Liver (tissue), 9 donors: Measurements from ENCODE around the gene PIEZO2. TPM values are rescaled to one million over a fixed set of nuclear protein-coding genes. Genes with fewer than 3 reads are reported as not detected.

Experiments
- DNase-seq: peaks from one replicate; pipeline ENCODE4 v3.0.0-alpha.2; 2017; ENCODE audit warnings: low spot score
- H3K27ac ChIP-seq, 2 donors: one replicate each; pipeline ENCODE4 v1.7.0; 2013; ENCODE audit warnings: inconsistent platforms in 2 of 2, low read length in 2 of 2, control low read depth in 1 of 2, low read depth in 1 of 2, mild to moderate bottlenecking in 1 of 2
- H3K27me3 ChIP-seq, 4 donors: one replicate each; pipeline versions ENCODE4 v1.6.1 to v1.7.0; 2013; ENCODE audit warnings: low read length in 3 of 4, inconsistent platforms in 1 of 4, mild to moderate bottlenecking in 1 of 4, moderate library complexity in 1 of 4; ENCODE audit not compliant: control insufficient read depth in 4 of 4, insufficient read depth in 4 of 4
- H3K36me3 ChIP-seq, 4 donors: one replicate each; pipeline versions ENCODE4 v1.6.1 to v1.7.0; 2013; ENCODE audit warnings: low read length in 3 of 4, mild to moderate bottlenecking in 3 of 4, low read depth in 1 of 4, moderate library complexity in 1 of 4; ENCODE audit not compliant: control insufficient read depth in 4 of 4, insufficient read depth in 3 of 4
- H3K4me1 ChIP-seq, 4 donors: one replicate each; pipeline versions ENCODE4 v1.6.1 to v1.7.0; 2013; ENCODE audit warnings: low read length in 3 of 4, mild to moderate bottlenecking in 3 of 4, moderate library complexity in 1 of 4; ENCODE audit not compliant: control insufficient read depth in 4 of 4, insufficient read depth in 4 of 4
- H3K4me3 ChIP-seq, 3 donors: one replicate each; pipeline versions ENCODE4 v1.6.1 to v1.7.0; 2013; ENCODE audit warnings: low read length in 3 of 3, control low read depth in 1 of 3, low read depth in 1 of 3, mild to moderate bottlenecking in 1 of 3
- H3K9ac ChIP-seq, 2 donors: one replicate each; pipeline ENCODE4 v1.7.0; 2013; ENCODE audit warnings: low read length in 2 of 2, mild to moderate bottlenecking in 2 of 2, moderate library complexity in 2 of 2, control low read depth in 1 of 2, low read depth in 1 of 2
- H3K9me3 ChIP-seq, 4 donors: one replicate each; pipeline versions ENCODE4 v1.6.1 to v1.7.0; 2013; ENCODE audit warnings: low read length in 3 of 4; ENCODE audit not compliant: control insufficient read depth in 4 of 4
- EGR1 ChIP-seq, 2 donors: IDR thresholded peaks; 2 replicates each; pipeline ENCODE4 v1.6.1; 2016 to 2018; ENCODE audit warnings: antibody characterized with exemption in 2 of 2, low read depth in 2 of 2
- HNF4A ChIP-seq, 2 donors: conservative IDR thresholded peaks; 2 replicates each; pipeline ENCODE4 v1.6.1; 2016; ENCODE audit warnings: antibody characterized with exemption in 2 of 2, mild to moderate bottlenecking in 2 of 2
- HNF4G ChIP-seq: IDR thresholded peaks from 2 replicates; pipeline ENCODE4 v1.6.1; 2016; ENCODE audit warnings: antibody characterized with exemption
- JUND ChIP-seq, 2 donors: IDR thresholded peaks; 2 replicates each; pipeline ENCODE4 v1.6.1; 2016; ENCODE audit warnings: antibody characterized with exemption in 2 of 2
- NR2F2 ChIP-seq: IDR thresholded peaks from 2 replicates; pipeline ENCODE4 v1.6.1; 2016; ENCODE audit warnings: antibody characterized with exemption
- RAD21 ChIP-seq, 2 donors: IDR thresholded peaks; 2 replicates each; pipeline ENCODE4 v1.6.1; 2016; ENCODE audit warnings: antibody characterized with exemption in 2 of 2, mild to moderate bottlenecking in 2 of 2
- RXRA ChIP-seq, 2 donors: IDR thresholded peaks; 2 replicates each; pipeline ENCODE4 v1.6.1; 2017 to 2018; ENCODE audit warnings: antibody characterized with exemption in 2 of 2, mild to moderate bottlenecking in 1 of 2
- TAF1 ChIP-seq: conservative IDR thresholded peaks from 2 replicates; pipeline ENCODE4 v1.6.1; 2016; ENCODE audit warnings: antibody characterized with exemption, mild to moderate bottlenecking
- WGBS: extraction: QIAGEN DNeasy Blood & Tissue Kit; methylation state at CpG from one replicate; pipeline ENCODE4 v1.1.7; 2013; 5-methylcytosine and 5-hydroxymethylcytosine counted together
- polyA plus RNA-seq, 2 donors: library from polyadenylated mRNA; stranded (reverse) in 1 of 2; unstranded in 1 of 2; fragments of 200-250 nt in 1 of 2; fragments of >200 nt in 1 of 2; fragmentation: Nextera tagmentation in 1 of 2; extraction: Ambion mirVana in 1 of 2; gene quantifications; one replicate each; pipeline versions ENCODE4 v1.2.1 to v1.2.3, GENCODE V29; 2013 to 2015
- total RNA-seq, 2 donors: library from RNA; depleted of rRNA; stranded (reverse); fragments of >200 nt; gene quantifications; one replicate each; pipeline ENCODE4 v1.2.3, GENCODE V29; 2014
- TF ChIP-seq, protein P1 (sequence below): IDR thresholded peaks from 2 replicates; pipeline ENCODE4 v1.6.1; 2016; ENCODE audit warnings: antibody characterized with exemption
- TF ChIP-seq, protein P2 (sequence below): IDR thresholded peaks from 2 replicates; pipeline ENCODE4 v1.6.1; 2016; ENCODE audit warnings: antibody characterized with exemption, mild to moderate bottlenecking
- TF ChIP-seq, protein P3 (sequence below): IDR thresholded peaks from 2 replicates; pipeline ENCODE4 v1.6.1; 2016; ENCODE audit warnings: antibody characterized with exemption
- TF ChIP-seq, protein P4 (sequence below): IDR thresholded peaks from 2 replicates; pipeline ENCODE4 v1.6.1; 2016; ENCODE audit warnings: antibody characterized with exemption
- TF ChIP-seq, protein P5 (sequence below): fragments of 150-350 bp; IDR thresholded peaks from 2 replicates; pipeline ENCODE4 v1.5.1; 2017; ENCODE audit warnings: improper control_type of control experiment, low read depth, low read length; ENCODE audit not compliant: missing input control
- donor health status: healthy.
- donor health status: healthy.
- donor health status: healthy.
- donor health status: healthy.
- donor health status: healthy.

The PIEZO2 gene
- total and polyA plus RNA-seq, 4 donors: 1.1 to 12.3 (median 4.8) TPM

DNA sequence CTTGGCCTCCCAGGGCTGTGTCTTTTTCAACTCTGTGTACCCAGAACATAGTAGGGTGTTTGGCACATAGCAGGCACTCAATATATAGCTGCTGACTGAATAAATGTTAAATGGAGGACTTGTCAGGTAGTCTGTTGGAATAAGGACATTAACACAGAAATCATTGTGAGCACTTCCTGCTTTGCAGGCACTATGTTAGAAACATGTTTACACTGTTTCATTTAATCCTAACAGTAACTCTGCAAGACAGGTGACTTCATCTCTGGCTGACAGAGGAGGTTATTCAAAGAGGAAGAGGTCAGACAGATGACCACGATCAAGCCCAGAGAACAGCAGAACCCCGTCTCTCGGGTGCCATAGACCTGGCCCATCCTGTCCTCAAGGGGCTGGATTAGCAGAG lies 28.0 kb upstream of the PIEZO2 start:
- DNase-seq: no peak
- 70% methylated on average over 3 of the region's 3 CpGs for WGBS

DNA sequence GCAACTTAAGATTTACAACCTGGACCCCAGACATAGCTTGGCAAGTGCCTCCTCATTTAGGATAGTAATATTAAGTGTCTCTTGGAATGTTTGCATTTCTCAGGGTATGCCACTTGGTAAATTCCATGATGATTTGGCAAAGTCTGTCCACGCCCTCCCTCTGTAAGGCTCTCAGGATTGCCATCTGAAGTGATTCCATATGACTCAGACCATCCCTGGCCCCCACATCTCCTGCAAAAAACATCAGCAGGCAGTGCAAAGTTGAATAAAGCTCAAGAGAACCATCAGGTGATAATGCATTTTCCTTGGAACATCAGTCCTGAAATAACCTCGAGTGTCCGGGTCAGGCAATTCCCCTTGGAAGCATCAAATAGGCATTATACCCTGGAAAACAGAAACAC lies 27.1 kb upstream of the PIEZO2 start:
- Histone ChIP-seq H3K9ac (no peak overlapping the region), H3K4me1 (no peaks in the 10 kb centered on the region), H3K9me3 (no peaks in the 10 kb centered on the region), H3K27me3 (no peaks in the 10 kb centered on the region), H3K27ac (no peak overlapping the region), H3K4me3 (no peak overlapping the region), H3K36me3 (no peaks in the 10 kb centered on the region)
- no peak for TF ChIP-seq JUND (IDR thresholded peaks at IDR 0.05)
- WGBS: 89% methylated on average over 3 of the region's 3 CpGs
- no peak for DNase-seq

More for the DNA sequence above, 28.0 kb upstream of the PIEZO2 start:
- TF ChIP-seq, protein P1, sequence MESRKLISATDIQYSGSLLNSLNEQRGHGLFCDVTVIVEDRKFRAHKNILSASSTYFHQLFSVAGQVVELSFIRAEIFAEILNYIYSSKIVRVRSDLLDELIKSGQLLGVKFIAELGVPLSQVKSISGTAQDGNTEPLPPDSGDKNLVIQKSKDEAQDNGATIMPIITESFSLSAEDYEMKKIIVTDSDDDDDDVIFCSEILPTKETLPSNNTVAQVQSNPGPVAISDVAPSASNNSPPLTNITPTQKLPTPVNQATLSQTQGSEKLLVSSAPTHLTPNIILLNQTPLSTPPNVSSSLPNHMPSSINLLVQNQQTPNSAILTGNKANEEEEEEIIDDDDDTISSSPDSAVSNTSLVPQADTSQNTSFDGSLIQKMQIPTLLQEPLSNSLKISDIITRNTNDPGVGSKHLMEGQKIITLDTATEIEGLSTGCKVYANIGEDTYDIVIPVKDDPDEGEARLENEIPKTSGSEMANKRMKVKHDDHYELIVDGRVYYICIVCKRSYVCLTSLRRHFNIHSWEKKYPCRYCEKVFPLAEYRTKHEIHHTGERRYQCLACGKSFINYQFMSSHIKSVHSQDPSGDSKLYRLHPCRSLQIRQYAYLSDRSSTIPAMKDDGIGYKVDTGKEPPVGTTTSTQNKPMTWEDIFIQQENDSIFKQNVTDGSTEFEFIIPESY: no peak
- TF ChIP-seq, protein P2, sequence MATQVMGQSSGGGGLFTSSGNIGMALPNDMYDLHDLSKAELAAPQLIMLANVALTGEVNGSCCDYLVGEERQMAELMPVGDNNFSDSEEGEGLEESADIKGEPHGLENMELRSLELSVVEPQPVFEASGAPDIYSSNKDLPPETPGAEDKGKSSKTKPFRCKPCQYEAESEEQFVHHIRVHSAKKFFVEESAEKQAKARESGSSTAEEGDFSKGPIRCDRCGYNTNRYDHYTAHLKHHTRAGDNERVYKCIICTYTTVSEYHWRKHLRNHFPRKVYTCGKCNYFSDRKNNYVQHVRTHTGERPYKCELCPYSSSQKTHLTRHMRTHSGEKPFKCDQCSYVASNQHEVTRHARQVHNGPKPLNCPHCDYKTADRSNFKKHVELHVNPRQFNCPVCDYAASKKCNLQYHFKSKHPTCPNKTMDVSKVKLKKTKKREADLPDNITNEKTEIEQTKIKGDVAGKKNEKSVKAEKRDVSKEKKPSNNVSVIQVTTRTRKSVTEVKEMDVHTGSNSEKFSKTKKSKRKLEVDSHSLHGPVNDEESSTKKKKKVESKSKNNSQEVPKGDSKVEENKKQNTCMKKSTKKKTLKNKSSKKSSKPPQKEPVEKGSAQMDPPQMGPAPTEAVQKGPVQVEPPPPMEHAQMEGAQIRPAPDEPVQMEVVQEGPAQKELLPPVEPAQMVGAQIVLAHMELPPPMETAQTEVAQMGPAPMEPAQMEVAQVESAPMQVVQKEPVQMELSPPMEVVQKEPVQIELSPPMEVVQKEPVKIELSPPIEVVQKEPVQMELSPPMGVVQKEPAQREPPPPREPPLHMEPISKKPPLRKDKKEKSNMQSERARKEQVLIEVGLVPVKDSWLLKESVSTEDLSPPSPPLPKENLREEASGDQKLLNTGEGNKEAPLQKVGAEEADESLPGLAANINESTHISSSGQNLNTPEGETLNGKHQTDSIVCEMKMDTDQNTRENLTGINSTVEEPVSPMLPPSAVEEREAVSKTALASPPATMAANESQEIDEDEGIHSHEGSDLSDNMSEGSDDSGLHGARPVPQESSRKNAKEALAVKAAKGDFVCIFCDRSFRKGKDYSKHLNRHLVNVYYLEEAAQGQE: no peak
- TF ChIP-seq TAF1: no peak
- no peak for TF ChIP-seq EGR1 (IDR thresholded peaks at IDR 0.05; ENCODE audit: low read depth in 2 of 2)
- TF ChIP-seq, protein P3, sequence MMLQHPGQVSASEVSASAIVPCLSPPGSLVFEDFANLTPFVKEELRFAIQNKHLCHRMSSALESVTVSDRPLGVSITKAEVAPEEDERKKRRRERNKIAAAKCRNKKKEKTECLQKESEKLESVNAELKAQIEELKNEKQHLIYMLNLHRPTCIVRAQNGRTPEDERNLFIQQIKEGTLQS: no peak
- TF ChIP-seq RAD21 (IDR thresholded peaks at IDR 0.05): no peak
- no peak for TF ChIP-seq HNF4A (conservative IDR thresholded peaks at IDR 0.05)
- TF ChIP-seq NR2F2: no peak
- TF ChIP-seq, protein P4, sequence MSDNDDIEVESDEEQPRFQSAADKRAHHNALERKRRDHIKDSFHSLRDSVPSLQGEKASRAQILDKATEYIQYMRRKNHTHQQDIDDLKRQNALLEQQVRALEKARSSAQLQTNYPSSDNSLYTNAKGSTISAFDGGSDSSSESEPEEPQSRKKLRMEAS: no peak
- TF ChIP-seq, protein P5, sequence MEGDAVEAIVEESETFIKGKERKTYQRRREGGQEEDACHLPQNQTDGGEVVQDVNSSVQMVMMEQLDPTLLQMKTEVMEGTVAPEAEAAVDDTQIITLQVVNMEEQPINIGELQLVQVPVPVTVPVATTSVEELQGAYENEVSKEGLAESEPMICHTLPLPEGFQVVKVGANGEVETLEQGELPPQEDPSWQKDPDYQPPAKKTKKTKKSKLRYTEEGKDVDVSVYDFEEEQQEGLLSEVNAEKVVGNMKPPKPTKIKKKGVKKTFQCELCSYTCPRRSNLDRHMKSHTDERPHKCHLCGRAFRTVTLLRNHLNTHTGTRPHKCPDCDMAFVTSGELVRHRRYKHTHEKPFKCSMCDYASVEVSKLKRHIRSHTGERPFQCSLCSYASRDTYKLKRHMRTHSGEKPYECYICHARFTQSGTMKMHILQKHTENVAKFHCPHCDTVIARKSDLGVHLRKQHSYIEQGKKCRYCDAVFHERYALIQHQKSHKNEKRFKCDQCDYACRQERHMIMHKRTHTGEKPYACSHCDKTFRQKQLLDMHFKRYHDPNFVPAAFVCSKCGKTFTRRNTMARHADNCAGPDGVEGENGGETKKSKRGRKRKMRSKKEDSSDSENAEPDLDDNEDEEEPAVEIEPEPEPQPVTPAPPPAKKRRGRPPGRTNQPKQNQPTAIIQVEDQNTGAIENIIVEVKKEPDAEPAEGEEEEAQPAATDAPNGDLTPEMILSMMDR: no peak
- no peak for TF ChIP-seq RXRA (IDR thresholded peaks at IDR 0.05)
- no peak for TF ChIP-seq HNF4G
- Histone ChIP-seq H3K4me3 (no peak overlapping the region), H3K27me3 (no peaks in the 10 kb centered on the region), H3K9ac (no peak overlapping the region), H3K36me3 (no peaks in the 10 kb centered on the region), H3K27ac (no peak overlapping the region), H3K4me1 (no peaks in the 10 kb centered on the region), H3K9me3 (no peaks in the 10 kb centered on the region)
